Natural killer cell (primary cell): Measurements from ENCODE around the gene ZNF678. TPM values are rescaled to one million over a fixed set of nuclear protein-coding genes. Genes with fewer than 3 reads are reported as not detected.
A peak's percentile ranks its signal among the peaks of the same experiment; 100 is the strongest.
"Not testable (repeated sequence)": the region's sequence is repeated elsewhere in the genome, so short reads cannot be mapped to it uniquely, and the experiment has no call there.

ENCODE experiments used
- ATAC-seq, 3 donors: fragments of 150-1000 bp in 2 of 3; fragments of 200-7000 bp in 1 of 3; cut with Tn5 transposase; 1 replicate in 1 of 3; 2 replicates in 2 of 3; pipeline ENCODE4 v1.10.0; 2021; ENCODE audit warnings: mild to moderate bottlenecking in 2 of 3, moderate library complexity in 2 of 3
- DNase-seq, 2 donors: peaks; one replicate each; pipeline versions ENCODE4 v3.0.0 to v3.0.0-alpha.2; 2013 to 2021; ENCODE audit warnings: mixed read lengths in 1 of 2
- H3K27ac ChIP-seq: one replicate; pipeline ENCODE4 v1.5.1; 2013; ENCODE audit warnings: mild to moderate bottlenecking, low read length
- H3K27me3 ChIP-seq: one replicate; pipeline ENCODE4 v1.6.1; 2013; ENCODE audit warnings: low read length; ENCODE audit not compliant: control insufficient read depth, insufficient read depth
- H3K36me3 ChIP-seq: one replicate; pipeline ENCODE4 v1.6.1; 2013; ENCODE audit warnings: low read length; ENCODE audit not compliant: control insufficient read depth, insufficient read depth
- H3K4me1 ChIP-seq: one replicate; pipeline ENCODE4 v1.6.1; 2013; ENCODE audit warnings: low read length; ENCODE audit not compliant: control insufficient read depth, insufficient read depth
- H3K4me3 ChIP-seq: one replicate; pipeline ENCODE4 v1.5.1; 2013; ENCODE audit warnings: low read length
- H3K9me3 ChIP-seq: one replicate; pipeline ENCODE4 v1.6.1; 2013; ENCODE audit warnings: low read length; ENCODE audit not compliant: control insufficient read depth, insufficient read depth
- H3K27ac Mint-ChIP-seq, 2 donors: one replicate each; pipeline ENCODE4 v1.8.0; 2022; ENCODE audit warnings: mild to moderate bottlenecking in 2 of 2, mixed read lengths in 2 of 2, moderate library complexity in 1 of 2
- H3K27me3 Mint-ChIP-seq, 2 donors: one replicate each; pipeline ENCODE4 v1.8.0; 2022; ENCODE audit warnings: low read depth in 2 of 2, mixed read lengths in 2 of 2
- H3K36me3 Mint-ChIP-seq: one replicate; pipeline ENCODE4 v1.8.0; 2022; ENCODE audit warnings: mixed read lengths
- H3K4me1 Mint-ChIP-seq, 2 donors: one replicate each; pipeline ENCODE4 v1.8.0; 2022; ENCODE audit warnings: mixed read lengths in 2 of 2
- H3K4me3 Mint-ChIP-seq: one replicate; pipeline ENCODE4 v1.8.0; 2022; ENCODE audit warnings: mild to moderate bottlenecking, moderate library complexity, mixed read lengths
- H3K9me3 Mint-ChIP-seq, 2 donors: one replicate each; pipeline ENCODE4 v1.8.0; 2022; ENCODE audit warnings: mixed read lengths in 2 of 2
- WGBS: methylation state at CpG from one replicate; pipeline ENCODE4 v1.1.7; 2013; ENCODE audit warnings: missing lambda C conversion rate; ENCODE audit not compliant: insufficient coverage; 5-methylcytosine and 5-hydroxymethylcytosine counted together
- intact Hi-C: fragments of 100-400 bp; cut with micrococcal nuclease; formaldehyde crosslinking; loops from one replicate; pipeline ENCODE4 v1.14.2; 2022
- total RNA-seq, 4 donors: library from RNA; stranded (reverse); fragments of 120-200 nt in 1 of 4; gene quantifications; one replicate each; pipeline versions ENCODE4 v1.2.3 to v1.2.4, GENCODE V29; 2013 to 2022
- TF ChIP-seq, protein P1 (sequence below): fragments of 200-600 bp; IDR thresholded peaks from one replicate; pipeline ENCODE4 v1.8.0; 2022; ENCODE audit warnings: antibody characterized with exemption

Gene ZNF678
- total RNA-seq, 3 donors from 2014 or later (not counting 1 experiment from before 2014, with no cell fraction given) = 9.7 to 14.0 (median 10.7) TPM

DNA sequence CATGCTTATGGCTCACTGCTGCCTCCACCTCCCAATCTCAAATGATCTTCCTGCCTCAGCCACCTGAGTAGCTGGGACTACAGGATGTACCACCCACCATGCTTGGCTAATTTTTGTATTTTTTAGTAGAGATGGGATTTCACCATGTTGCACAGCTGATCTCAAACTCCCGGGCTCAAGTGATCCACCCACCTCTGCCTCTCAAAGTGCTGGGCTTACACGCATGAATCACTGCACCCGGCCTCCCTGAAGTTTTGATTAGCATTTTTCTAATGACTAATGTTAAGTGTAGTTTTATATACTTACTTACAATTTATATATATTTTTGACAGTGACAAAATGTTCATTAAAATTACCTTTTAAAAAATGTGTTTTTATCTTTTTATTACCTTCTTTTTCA, 41.1 kb downstream of the ZNF678 start:
- Mint-ChIP-seq H3K27me3 (no peaks in the 10 kb centered on the region), H3K4me3 (no peak overlapping the region), H3K9me3 (peaks cover 0 to 2% of the 10 kb centered on the region in 2 donors), H3K27ac (no peak overlapping the region), H3K36me3 (no peaks in the 10 kb centered on the region), H3K4me1 (peaks cover 32 to 34% of the 10 kb centered on the region in 2 donors)
- ATAC-seq = no peak
- intact Hi-C loops = no loop called here
- H3K4me1 ChIP-seq = no peaks in the 10 kb centered on the region
- H3K9me3 ChIP-seq = peaks cover 3% of the 10 kb centered on the region
- WGBS = no CpG with 5 or more reads among the region's 3 CpGs
- H3K4me3 ChIP-seq = no peak overlapping the region
- DNase-seq = no peak
- H3K36me3 ChIP-seq = no peaks in the 10 kb centered on the region
- TF ChIP-seq, protein P1, sequence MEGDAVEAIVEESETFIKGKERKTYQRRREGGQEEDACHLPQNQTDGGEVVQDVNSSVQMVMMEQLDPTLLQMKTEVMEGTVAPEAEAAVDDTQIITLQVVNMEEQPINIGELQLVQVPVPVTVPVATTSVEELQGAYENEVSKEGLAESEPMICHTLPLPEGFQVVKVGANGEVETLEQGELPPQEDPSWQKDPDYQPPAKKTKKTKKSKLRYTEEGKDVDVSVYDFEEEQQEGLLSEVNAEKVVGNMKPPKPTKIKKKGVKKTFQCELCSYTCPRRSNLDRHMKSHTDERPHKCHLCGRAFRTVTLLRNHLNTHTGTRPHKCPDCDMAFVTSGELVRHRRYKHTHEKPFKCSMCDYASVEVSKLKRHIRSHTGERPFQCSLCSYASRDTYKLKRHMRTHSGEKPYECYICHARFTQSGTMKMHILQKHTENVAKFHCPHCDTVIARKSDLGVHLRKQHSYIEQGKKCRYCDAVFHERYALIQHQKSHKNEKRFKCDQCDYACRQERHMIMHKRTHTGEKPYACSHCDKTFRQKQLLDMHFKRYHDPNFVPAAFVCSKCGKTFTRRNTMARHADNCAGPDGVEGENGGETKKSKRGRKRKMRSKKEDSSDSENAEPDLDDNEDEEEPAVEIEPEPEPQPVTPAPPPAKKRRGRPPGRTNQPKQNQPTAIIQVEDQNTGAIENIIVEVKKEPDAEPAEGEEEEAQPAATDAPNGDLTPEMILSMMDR = no peak
- no peak overlapping the region for H3K27ac ChIP-seq
- H3K27me3 ChIP-seq = no peaks in the 10 kb centered on the region

DNA sequence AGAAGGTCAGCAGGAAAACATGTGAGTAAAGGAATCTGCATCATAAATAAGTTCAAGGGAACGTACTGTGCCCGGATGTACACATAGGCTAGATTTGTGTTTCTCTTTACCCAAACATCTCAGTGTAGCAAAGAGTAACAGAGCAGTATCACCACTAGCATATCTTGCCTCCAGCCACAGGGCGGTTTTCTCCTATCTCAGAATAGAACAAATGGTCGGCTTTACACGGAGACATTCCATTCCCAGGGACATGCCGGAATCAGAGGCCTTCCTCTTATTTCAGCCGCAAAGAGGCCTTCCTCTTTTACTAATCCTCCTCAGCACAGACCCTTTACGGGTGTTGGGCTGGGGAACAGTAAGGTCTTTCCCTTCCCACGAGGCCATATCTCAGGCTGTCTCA, 42.9 kb downstream of the ZNF678 start:
- ATAC-seq, H3K4me3 ChIP-seq, H3K36me3 Mint-ChIP-seq, H3K9me3 Mint-ChIP-seq, H3K27ac ChIP-seq, H3K27me3 ChIP-seq, DNase-seq, H3K36me3 ChIP-seq, H3K4me1 ChIP-seq, H3K9me3 ChIP-seq, H3K27me3 Mint-ChIP-seq, H3K4me3 Mint-ChIP-seq: not testable (repeated sequence)
- 96% methylated on average over 9 of the region's 9 CpGs for WGBS
- H3K4me1 Mint-ChIP-seq = peaks cover 17 to 33% of the 10 kb centered on the region in 2 donors
- intact Hi-C loops = loop anchor here (5.0 kb wide), 1 partner anchor 44 kb away; the partner anchor contains the start of gene ZNF678
- H3K27ac Mint-ChIP-seq = peak overlapping the region; percentile 39 to 89

DNA sequence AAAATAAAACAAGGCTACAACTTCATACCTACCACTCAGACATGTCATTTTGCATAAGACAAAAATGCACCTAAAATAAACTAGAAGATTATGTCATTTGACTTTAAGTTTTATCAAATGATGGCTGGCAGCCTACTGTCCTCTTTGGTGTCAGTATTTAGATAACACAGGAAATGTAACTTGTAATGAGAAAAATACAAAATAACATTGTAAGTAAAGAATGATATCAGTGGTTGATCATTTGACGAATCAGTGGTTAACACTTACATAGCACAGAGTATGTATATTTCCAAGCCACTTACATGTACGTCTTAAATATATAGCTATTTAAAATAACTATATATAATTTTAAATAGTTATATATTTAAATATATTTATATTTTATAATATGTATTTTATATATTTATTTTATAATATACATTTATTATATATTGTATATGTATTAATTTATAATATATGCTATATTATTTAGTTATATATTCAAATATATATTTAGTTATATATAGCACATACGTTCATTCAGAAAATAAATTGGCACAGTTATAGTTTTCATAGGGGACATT, 44.1 kb downstream of the ZNF678 start:
- no CpG with 5 or more reads among the region's 3 CpGs for WGBS
- Mint-ChIP-seq H3K36me3 (peaks cover 4% of the 10 kb centered on the region), H3K27me3 (no peaks in the 10 kb centered on the region), H3K4me3 (peak overlapping the region; percentile 80), H3K9me3 (no peaks in the 10 kb centered on the region), H3K4me1 (peaks cover 21 to 38% of the 10 kb centered on the region in 2 donors), H3K27ac (peak overlapping the region; percentile 89 to 94)
- DNase-seq = peak in 1 of 2 donors; percentile 20
- ATAC-seq = peak; percentile 92 to 99 (median 95)
- Histone ChIP-seq H3K27me3 (no peaks in the 10 kb centered on the region), H3K27ac (no peak overlapping the region), H3K4me1 (no peaks in the 10 kb centered on the region), H3K36me3 (no peaks in the 10 kb centered on the region), H3K4me3 (no peak overlapping the region), H3K9me3 (peaks cover 11% of the 10 kb centered on the region)
- TF ChIP-seq, protein P1 = no peak
- intact Hi-C loops = loop anchor here (5.0 kb wide), 1 partner anchor 45 kb away; the partner anchor contains the start of gene ZNF678

DNA sequence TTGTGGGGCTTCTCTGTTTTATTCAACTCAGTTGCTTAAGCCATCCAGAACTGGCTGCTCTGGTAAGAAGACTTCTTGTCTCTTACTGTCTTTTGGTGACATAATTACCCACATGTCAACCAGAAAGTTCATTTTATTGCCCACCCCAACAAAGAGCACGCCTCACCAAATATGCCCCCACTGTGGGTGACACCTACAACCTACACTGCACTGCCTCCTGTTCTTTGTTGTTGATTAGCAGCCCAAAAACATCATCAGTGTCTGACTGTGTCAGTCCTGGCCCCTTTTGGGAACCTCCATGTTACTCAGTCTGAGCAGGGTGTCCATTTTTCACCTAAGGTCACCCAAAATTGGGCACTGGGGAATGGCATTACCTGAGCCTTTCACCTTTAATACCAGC, 49.3 kb downstream of the ZNF678 start:
- Mint-ChIP-seq H3K36me3 (peaks cover 15% of the 10 kb centered on the region), H3K27me3 (no peaks in the 10 kb centered on the region)

More for the DNA sequence above, 49.3 kb downstream of the ZNF678 start:
- H3K9me3 ChIP-seq = peaks cover 32% of the 10 kb centered on the region
- TF ChIP-seq, protein P1 = no peak
- no peaks in the 10 kb centered on the region for H3K36me3 ChIP-seq
- no peaks in the 10 kb centered on the region for H3K27me3 ChIP-seq
- Mint-ChIP-seq H3K9me3 (peaks cover 0 to 5% of the 10 kb centered on the region in 2 donors), H3K27ac (peak overlapping the region; percentile 41 to 66), H3K4me1 (peaks cover 27 to 46% of the 10 kb centered on the region in 2 donors), H3K4me3 (no peak overlapping the region)
- H3K27ac ChIP-seq = no peak overlapping the region
- H3K4me3 ChIP-seq = no peak overlapping the region
- DNase-seq (no peak), ATAC-seq (peak; percentile 41 to 74 (median 68))
- intact Hi-C loops = no loop called here
- no peaks in the 10 kb centered on the region for H3K4me1 ChIP-seq
- WGBS = 48% methylated on average over 1 of the region's 1 CpG
